Upper lobe of left lung (tissue), 4 donors: Measurements from ENCODE around the gene HSFX2.
"Not testable (repeated sequence)": the region's sequence is repeated elsewhere in the genome, so short reads cannot be mapped to it uniquely, and the experiment has no call there.

Experiments
- CTCF ChIP-seq, 6 experiments: fragments of 450-650 bp in 4 of 6; fragments of 200-600 bp in 2 of 6; sonication (generic) in 2 of 6; IDR thresholded peaks; one replicate each; pipeline ENCODE4 v1.5.1; 2016 to 2019; ENCODE audit warnings: antibody characterized with exemption in 6 of 6
- EP300 ChIP-seq, 4 donors: sonication (generic); formaldehyde crosslinking; IDR thresholded peaks; one replicate each; pipeline ENCODE4 v1.5.1; 2017; ENCODE audit warnings: antibody characterized with exemption in 4 of 4, control low read depth in 2 of 4
- POLR2A ChIP-seq, 4 donors: fragments of 450-650 bp; IDR thresholded peaks; one replicate each; pipeline ENCODE4 v1.5.1; 2016 to 2017; ENCODE audit warnings: antibody characterized with exemption in 4 of 4, mild to moderate bottlenecking in 2 of 4
- POLR2AphosphoS5 ChIP-seq, 2 donors: sonication (generic); formaldehyde crosslinking; IDR thresholded peaks; one replicate each; pipeline ENCODE4 v1.5.1; 2017; ENCODE audit warnings: antibody characterized with exemption in 2 of 2

DNA sequence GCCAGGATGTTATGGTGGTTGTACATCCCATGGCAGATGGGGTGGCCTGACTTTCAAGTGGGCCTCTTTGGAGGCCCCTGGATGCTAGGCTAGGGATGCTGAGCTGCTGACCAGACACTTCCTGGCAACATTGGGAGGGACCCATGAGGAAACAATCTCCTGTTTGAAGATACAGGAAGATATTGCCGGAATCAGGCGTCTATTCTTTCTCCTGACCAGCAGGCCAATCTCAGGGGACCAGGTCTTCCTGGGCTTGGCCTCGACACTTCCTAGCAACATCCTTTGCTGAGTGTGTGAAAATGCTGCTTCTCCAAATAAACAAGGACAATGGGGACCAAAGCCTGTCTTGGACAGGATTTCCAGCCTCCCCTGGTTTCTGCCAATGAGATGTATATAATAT lies 47.3 kb downstream of the HSFX2 start:
- TF ChIP-seq CTCF, POLR2A, POLR2AphosphoS5, EP300 (IDR thresholded peaks at IDR 0.05): not testable (repeated sequence)
